Gastrocnemius medialis (tissue), 4 donors: Measurements from ENCODE around the gene CALR. TPM values are rescaled to one million over a fixed set of nuclear protein-coding genes. Genes with fewer than 3 reads are reported as not detected.

Experiments
- ATAC-seq, 2 donors: fragments of 150-250 bp; one replicate each; pipeline ENCODE4 v1.9.1; 2016
- DNase-seq, 2 donors: peaks; one replicate each; pipeline ENCODE4 v3.0.0-alpha.2; 2019
- H3K27ac ChIP-seq, 4 donors: fragments of 200-600 bp; sonication (generic); 1 replicate in 1 of 4; 2 replicates in 3 of 4; pipeline ENCODE4 v1.5.1; 2016 to 2018; ENCODE audit warnings: mild to moderate bottlenecking in 2 of 4, moderate library complexity in 1 of 4
- H3K27me3 ChIP-seq, 3 donors: fragments of 200-600 bp; sonication (generic) in 2 of 3; 1 replicate in 1 of 3; 2 replicates in 2 of 3; pipeline versions ENCODE4 v1.5.1 to v1.6.0; 2016 to 2019; ENCODE audit warnings: mild to moderate bottlenecking in 1 of 3, moderate library complexity in 1 of 3
- H3K36me3 ChIP-seq, 2 donors: fragments of 200-600 bp; sonication (generic) in 1 of 2; one replicate each; pipeline ENCODE4 v1.5.1; 2017 to 2018
- H3K4me1 ChIP-seq, 2 donors: fragments of 200-600 bp; sonication (generic) in 1 of 2; one replicate each; pipeline ENCODE4 v1.5.1; 2016 to 2017; ENCODE audit warnings: mild to moderate bottlenecking in 2 of 2
- H3K4me3 ChIP-seq, 4 donors: fragments of 200-600 bp; sonication (generic) in 3 of 4; 1 replicate in 1 of 4; 2 replicates in 3 of 4; pipeline ENCODE4 v1.5.1; 2016 to 2019; ENCODE audit warnings: mild to moderate bottlenecking in 2 of 4
- H3K9me3 ChIP-seq, 3 donors: fragments of 200-600 bp; sonication (generic) in 2 of 3; 1 replicate in 1 of 3; 2 replicates in 2 of 3; pipeline ENCODE4 v1.5.1; 2016 to 2019
- POLR2A ChIP-seq, 2 donors: fragments of 450-650 bp; IDR thresholded peaks; one replicate each; pipeline ENCODE4 v1.6.1; 2017; ENCODE audit warnings: antibody characterized with exemption in 2 of 2, mild to moderate bottlenecking in 2 of 2, moderate library complexity in 2 of 2
- in situ Hi-C, 4 donors: fragments of 200-750 bp; cut with MboI; loops; one replicate each; pipeline versions ENCODE4 v1.15.0 to v1.8.0; 2017; ENCODE audit warnings: low sequenced_read_pairs in 4 of 4
- intact Hi-C: fragments of 100-400 bp; cut with DNase I; formaldehyde crosslinking; loops from one replicate; pipeline ENCODE4 v1.15.1; 2023; ENCODE audit warnings: low total_unique reads
- total RNA-seq, 4 donors: library from RNA; depleted of rRNA; stranded (reverse); fragments of >200 nt; gene quantifications; one replicate each; pipeline versions ENCODE4 v1.1.0 to v1.2.3, GENCODE V29; 2016
- TF ChIP-seq, protein P1 (sequence below), 5 experiments: fragments of 450-650 bp in 3 of 5; fragments of 200-600 bp in 2 of 5; sonication (generic) in 2 of 5; IDR thresholded peaks in 4 of 5; conservative IDR thresholded peaks in 1 of 5; 1 replicate in 4 of 5; 2 replicates in 1 of 5; pipeline ENCODE4 v1.5.1; 2016 to 2019; ENCODE audit warnings: antibody characterized with exemption in 5 of 5, mild to moderate bottlenecking in 3 of 5, moderate library complexity in 3 of 5

CALR gene
- total RNA-seq, 4 donors from 2014 or later: 110 to 195 (median 135) TPM

DNA sequence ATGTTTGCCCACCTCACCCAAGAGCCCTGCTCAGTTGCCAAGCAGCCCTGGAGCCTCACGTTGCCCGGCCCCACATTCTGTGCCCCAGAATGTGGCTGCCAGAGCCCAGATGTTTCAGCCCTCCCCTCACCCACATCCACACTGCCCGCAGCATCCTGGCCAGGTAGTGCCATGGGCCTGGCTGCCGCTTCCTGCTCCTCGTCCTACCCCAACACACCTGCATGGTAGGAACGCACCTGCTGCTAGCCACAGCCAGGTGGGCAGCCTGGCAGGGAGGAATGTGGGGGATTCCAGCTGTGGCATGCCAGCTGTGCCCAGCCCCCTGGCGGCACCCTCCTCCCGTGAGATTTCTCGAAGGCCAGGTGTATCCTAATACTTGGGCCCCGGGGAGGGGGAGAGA, 49.4 kb downstream of the CALR start:
- TF ChIP-seq, protein P1, sequence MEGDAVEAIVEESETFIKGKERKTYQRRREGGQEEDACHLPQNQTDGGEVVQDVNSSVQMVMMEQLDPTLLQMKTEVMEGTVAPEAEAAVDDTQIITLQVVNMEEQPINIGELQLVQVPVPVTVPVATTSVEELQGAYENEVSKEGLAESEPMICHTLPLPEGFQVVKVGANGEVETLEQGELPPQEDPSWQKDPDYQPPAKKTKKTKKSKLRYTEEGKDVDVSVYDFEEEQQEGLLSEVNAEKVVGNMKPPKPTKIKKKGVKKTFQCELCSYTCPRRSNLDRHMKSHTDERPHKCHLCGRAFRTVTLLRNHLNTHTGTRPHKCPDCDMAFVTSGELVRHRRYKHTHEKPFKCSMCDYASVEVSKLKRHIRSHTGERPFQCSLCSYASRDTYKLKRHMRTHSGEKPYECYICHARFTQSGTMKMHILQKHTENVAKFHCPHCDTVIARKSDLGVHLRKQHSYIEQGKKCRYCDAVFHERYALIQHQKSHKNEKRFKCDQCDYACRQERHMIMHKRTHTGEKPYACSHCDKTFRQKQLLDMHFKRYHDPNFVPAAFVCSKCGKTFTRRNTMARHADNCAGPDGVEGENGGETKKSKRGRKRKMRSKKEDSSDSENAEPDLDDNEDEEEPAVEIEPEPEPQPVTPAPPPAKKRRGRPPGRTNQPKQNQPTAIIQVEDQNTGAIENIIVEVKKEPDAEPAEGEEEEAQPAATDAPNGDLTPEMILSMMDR (IDR thresholded peaks at IDR 0.05 in 4 of 5, conservative IDR thresholded peaks at IDR 0.05 in 1 of 5): no peak
- TF ChIP-seq POLR2A (IDR thresholded peaks at IDR 0.05): no peak
- no peaks in the 10 kb centered on the region for H3K9me3 ChIP-seq
- no peaks in the 10 kb centered on the region for H3K27me3 ChIP-seq
- intact Hi-C loops: no loop called here
- DNase-seq (no peak), ATAC-seq (no peak)
- H3K4me1 ChIP-seq: peaks cover 18 to 20% of the 10 kb centered on the region in 2 donors
- no peaks in the 10 kb centered on the region for H3K36me3 ChIP-seq
- in situ Hi-C loops: loop anchor here in 3 of 4 donors (10.0 kb wide), 2 partner anchors 47 to 107 kb away; no protein-coding TSS in a partner anchor
- H3K4me3 ChIP-seq: no peak overlapping the region
- no peak overlapping the region for H3K27ac ChIP-seq

- in situ Hi-C loops (no loop called here), intact Hi-C loops (no loop called here)
- Histone ChIP-seq H3K27me3 (no peaks in the 10 kb centered on the region), H3K36me3 (no peaks in the 10 kb centered on the region), H3K9me3 (no peaks in the 10 kb centered on the region), H3K4me1 (peaks cover 0 to 4% of the 10 kb centered on the region in 2 donors), H3K27ac (no peak overlapping the region), H3K4me3 (no peak overlapping the region)
- no peak for ATAC-seq
- TF ChIP-seq, protein P1 (IDR thresholded peaks at IDR 0.05 in 4 of 5, conservative IDR thresholded peaks at IDR 0.05 in 1 of 5): no peak
- no peak for TF ChIP-seq POLR2A (IDR thresholded peaks at IDR 0.05)
- DNase-seq: no peak
Observed at GRCh38 chr19:12990431-12990830, 52.0 kb downstream of the CALR start.

- TF ChIP-seq, protein P1 (IDR thresholded peaks at IDR 0.05 in 4 of 5, conservative IDR thresholded peaks at IDR 0.05 in 1 of 5): no peak
- TF ChIP-seq POLR2A (IDR thresholded peaks at IDR 0.05): no peak
- no peak overlapping the region for H3K27ac ChIP-seq
- no peaks in the 10 kb centered on the region for H3K9me3 ChIP-seq
- intact Hi-C loops (no loop called here), in situ Hi-C loops (no loop called here)
- ATAC-seq: no peak
- no peaks in the 10 kb centered on the region for H3K36me3 ChIP-seq
- no peak for DNase-seq
- H3K27me3 ChIP-seq: no peaks in the 10 kb centered on the region
- H3K4me1 ChIP-seq: peaks cover 0 to under 1% of the 10 kb centered on the region in 2 donors
- H3K4me3 ChIP-seq: no peak overlapping the region
Observed at GRCh38 chr19:12990853-12991252, 52.4 kb downstream of the CALR start.

GRCh38 chr19:12991296-12991695, 52.9 kb downstream of the CALR start:
- intact Hi-C loops: no loop called here
- TF ChIP-seq POLR2A (IDR thresholded peaks at IDR 0.05): no peak
- TF ChIP-seq, protein P1 (IDR thresholded peaks at IDR 0.05 in 4 of 5, conservative IDR thresholded peaks at IDR 0.05 in 1 of 5): no peak
- Histone ChIP-seq H3K4me1 (no peaks in the 10 kb centered on the region), H3K27me3 (no peaks in the 10 kb centered on the region), H3K36me3 (no peaks in the 10 kb centered on the region), H3K9me3 (no peaks in the 10 kb centered on the region), H3K27ac (no peak overlapping the region), H3K4me3 (no peak overlapping the region)
- DNase-seq (no peak), ATAC-seq (no peak)
- in situ Hi-C loops: no loop called here

DNA sequence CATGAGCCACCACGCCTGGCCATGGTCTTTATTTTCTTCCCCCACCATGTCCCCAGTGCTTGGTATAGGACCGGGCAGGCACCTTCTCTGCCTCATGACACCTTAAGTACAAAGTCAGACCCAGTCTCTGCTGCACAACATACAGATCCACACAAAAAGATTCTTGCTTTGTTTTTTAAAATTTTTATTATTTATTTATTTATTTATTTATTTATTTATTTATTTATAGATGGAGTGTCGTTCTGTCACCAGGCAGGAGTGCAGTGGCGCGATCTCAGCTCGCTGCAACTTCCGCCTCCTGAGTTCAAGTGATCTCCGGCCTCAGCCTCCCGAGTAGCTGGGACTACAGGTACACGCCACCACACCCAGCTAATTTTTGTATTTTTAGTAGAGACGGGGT, 54.3 kb downstream of the CALR start:
- ATAC-seq: no peak
- peak overlapping the region in 2 of 4 donors; percentile 79 to 96 for H3K27ac ChIP-seq
- no peaks in the 10 kb centered on the region for H3K9me3 ChIP-seq
- no peaks in the 10 kb centered on the region for H3K36me3 ChIP-seq
- H3K4me1 ChIP-seq: peaks cover 10 to 13% of the 10 kb centered on the region in 2 donors
- no peak overlapping the region for H3K4me3 ChIP-seq
- in situ Hi-C loops (no loop called here), intact Hi-C loops (no loop called here)
- TF ChIP-seq, protein P1 (IDR thresholded peaks at IDR 0.05 in 4 of 5, conservative IDR thresholded peaks at IDR 0.05 in 1 of 5): no peak
- TF ChIP-seq POLR2A (IDR thresholded peaks at IDR 0.05): no peak
- no peaks in the 10 kb centered on the region for H3K27me3 ChIP-seq
- DNase-seq: no peak
